ENCODE measurements around the gene PSMB9. TPM values are rescaled to one million over a fixed set of nuclear protein-coding genes. Genes with fewer than 3 reads are reported as not detected.

The PSMB9 gene
- total and polyA plus RNA-seq, 12 donors: 13.4 to 69.8 (median 40.4) TPM

DNA sequence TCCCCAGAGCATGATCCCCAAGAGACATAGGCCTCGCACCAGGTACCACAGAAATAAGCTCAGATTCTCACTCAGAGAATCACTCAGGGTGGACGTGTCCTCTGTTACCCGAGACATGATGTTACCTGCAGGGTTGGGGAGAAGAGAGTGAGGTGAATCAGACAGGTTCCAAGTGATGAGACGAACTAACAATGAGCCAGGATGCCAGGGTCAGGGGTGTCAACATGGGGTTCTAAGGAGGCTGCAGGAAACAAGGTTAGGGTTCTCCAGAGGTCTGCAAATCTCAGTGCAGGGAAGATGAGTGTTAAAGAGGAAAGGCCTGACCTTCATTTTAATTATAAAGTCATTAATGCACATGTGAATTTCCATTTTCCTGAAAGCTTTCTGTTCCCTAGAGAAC is 3.0 kb upstream of the PSMB9 start:
- whole genome bisulfite sequencing, 4 donors: 88 to 96% (median 92%) methylated on average over 4 of the region's 4 CpGs
- H3K27ac ChIP-seq: no peak overlapping the region
- TF ChIP-seq, protein P1, sequence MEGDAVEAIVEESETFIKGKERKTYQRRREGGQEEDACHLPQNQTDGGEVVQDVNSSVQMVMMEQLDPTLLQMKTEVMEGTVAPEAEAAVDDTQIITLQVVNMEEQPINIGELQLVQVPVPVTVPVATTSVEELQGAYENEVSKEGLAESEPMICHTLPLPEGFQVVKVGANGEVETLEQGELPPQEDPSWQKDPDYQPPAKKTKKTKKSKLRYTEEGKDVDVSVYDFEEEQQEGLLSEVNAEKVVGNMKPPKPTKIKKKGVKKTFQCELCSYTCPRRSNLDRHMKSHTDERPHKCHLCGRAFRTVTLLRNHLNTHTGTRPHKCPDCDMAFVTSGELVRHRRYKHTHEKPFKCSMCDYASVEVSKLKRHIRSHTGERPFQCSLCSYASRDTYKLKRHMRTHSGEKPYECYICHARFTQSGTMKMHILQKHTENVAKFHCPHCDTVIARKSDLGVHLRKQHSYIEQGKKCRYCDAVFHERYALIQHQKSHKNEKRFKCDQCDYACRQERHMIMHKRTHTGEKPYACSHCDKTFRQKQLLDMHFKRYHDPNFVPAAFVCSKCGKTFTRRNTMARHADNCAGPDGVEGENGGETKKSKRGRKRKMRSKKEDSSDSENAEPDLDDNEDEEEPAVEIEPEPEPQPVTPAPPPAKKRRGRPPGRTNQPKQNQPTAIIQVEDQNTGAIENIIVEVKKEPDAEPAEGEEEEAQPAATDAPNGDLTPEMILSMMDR (IDR thresholded peaks at IDR 0.05): no peak
- TF ChIP-seq POLR2A (IDR thresholded peaks at IDR 0.05): no peak
- H3K36me3 ChIP-seq (replicated peaks in 1 of 2): peaks cover 0 to 56% of the 10 kb centered on the region in 2 donors
- no peak overlapping the region for H3K4me3 ChIP-seq
- no peaks in the 10 kb centered on the region for H3K9me3 ChIP-seq (replicated peaks in 1 of 3)
- H3K4me1 ChIP-seq (replicated peaks in 1 of 2): peaks cover 14 to 23% of the 10 kb centered on the region in 2 donors
- no peak for DNase-seq
- no peaks in the 10 kb centered on the region for H3K27me3 ChIP-seq
- intact Hi-C loops (cut with DNase I): no loop called here

DNA sequence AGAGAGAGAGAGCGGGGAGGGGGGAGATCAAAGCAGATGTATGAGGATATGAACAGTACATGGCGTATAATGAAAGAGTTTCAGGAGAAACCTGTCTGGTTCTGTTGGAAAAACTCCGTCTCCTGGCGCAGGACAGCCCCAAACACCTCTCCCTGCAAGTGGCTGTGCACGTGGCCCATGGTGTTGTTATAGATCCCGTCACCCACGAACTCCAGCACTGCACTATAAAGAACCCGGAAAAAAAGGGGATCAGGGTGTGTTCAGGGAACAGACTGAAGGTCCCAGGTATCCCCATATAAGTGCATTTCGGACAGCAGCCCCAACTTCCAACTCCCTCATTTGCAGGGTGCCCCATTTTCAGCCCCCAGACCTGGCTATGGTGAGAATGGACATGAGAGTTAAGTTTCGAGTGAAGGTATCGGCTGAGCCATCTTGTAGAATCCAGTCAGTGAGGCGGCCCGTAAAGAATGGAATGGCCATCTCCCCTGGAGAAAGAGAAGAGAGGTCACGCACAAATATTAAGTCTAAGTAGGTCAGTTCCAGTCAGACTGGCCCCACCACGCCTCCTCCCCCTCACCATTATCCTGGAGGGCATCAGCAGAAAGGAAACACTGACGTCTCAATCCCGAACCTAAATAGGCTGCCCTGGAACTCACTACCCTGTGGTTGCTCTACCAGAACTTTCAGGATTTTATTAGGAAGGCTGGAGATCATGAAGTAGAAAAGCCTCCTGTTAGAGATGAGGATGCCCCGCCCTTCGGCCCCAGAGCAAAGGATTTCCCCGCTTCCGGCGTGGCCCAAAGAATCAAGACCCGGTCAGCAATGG is 1.8 kb upstream of the PSMB9 start:
- Histone ChIP-seq H3K27ac (peak overlapping the region; percentile 91 to 98 (median 96)), H3K4me3 (peak overlapping the region in 3 of 4 donors; percentile 71 to 92 (median 80)), H3K9me3 (replicated peaks in 1 of 3) (no peaks in the 10 kb centered on the region), H3K36me3 (replicated peaks in 1 of 2) (peaks cover 0 to 44% of the 10 kb centered on the region in 2 donors), H3K27me3 (no peaks in the 10 kb centered on the region), H3K4me1 (replicated peaks in 1 of 2) (peaks cover 14 to 23% of the 10 kb centered on the region in 2 donors)
- intact Hi-C loops (cut with DNase I): no loop called here
- DNase-seq: peak in 5 of 7 donors; percentile 49 to 61 (median 58)
- WGBS, 4 donors: 44 to 61% (median 46%) methylated on average over 18 to 23 of the region's 23 CpGs
- TF ChIP-seq, protein P1 (IDR thresholded peaks at IDR 0.05): no peak
- no peak for TF ChIP-seq POLR2A (IDR thresholded peaks at IDR 0.05)

DNA sequence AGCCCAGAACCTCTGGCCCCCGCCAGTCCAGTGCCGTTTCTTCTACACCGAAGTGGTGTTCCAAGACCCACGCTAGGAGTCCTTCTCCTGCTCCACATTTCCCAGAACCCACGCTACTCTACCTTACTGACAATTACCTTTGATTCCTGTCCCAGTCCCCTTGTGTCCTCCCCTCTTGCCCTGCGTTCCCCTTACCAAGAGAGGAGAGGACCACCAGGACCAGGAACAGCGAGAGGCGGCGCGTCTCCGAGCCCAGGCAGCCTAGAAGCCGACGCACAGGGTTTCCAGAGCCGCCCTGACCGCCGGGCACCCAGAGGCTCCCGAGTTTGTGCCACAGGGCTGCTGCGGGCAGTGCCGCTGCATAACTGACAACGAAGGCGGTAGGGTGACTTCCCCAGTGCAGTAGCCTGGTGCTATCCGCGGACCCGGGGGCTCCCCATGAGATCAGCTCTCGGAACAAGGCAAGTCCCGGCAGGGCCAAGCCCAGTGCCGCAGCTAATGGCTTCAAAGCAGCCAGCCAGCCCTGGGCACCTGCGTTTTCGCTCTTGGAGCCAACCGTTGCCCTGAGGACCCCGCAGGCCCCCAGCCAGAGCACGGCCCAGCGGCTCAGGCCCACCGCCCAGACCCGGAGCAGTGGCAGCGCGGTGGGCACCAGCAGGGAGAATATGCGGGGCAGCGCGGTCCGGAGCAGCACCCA is 1.0 kb upstream of the PSMB9 start:
- intact Hi-C loops (cut with DNase I): no loop called here
- Histone ChIP-seq H3K4me3 (peak overlapping the region; percentile 69 to 92 (median 76)), H3K36me3 (replicated peaks in 1 of 2) (peaks cover 0 to 42% of the 10 kb centered on the region in 2 donors), H3K9me3 (replicated peaks in 1 of 3) (no peaks in the 10 kb centered on the region), H3K27me3 (no peaks in the 10 kb centered on the region), H3K4me1 (replicated peaks in 1 of 2) (peaks cover 14 to 23% of the 10 kb centered on the region in 2 donors), H3K27ac (peak overlapping the region; percentile 91 to 98 (median 96))
- peak; percentile 55 to 76 (median 63) for DNase-seq
- TF ChIP-seq POLR2A (IDR thresholded peaks at IDR 0.05): peak in 1 of 2 donors; percentile 14
- TF ChIP-seq, protein P1 (IDR thresholded peaks at IDR 0.05): no peak
- 1% methylated on average over 17 to 41 of the region's 41 CpGs for WGBS, 4 donors
